Activated naive CD4-positive, alpha-beta T cell treated with anti-CD3 and anti-CD28 coated beads, Interleukin-2, amount 50 U/mL, for 72 hours (primary cell): ENCODE measurements around the gene ING3. TPM values are rescaled to one million over a fixed set of nuclear protein-coding genes. Genes with fewer than 3 reads are reported as not detected.

Experiments used
- ATAC-seq, 2 donors: fragments of 150-1000 bp; cut with Tn5 transposase; 2 replicates each; pipeline ENCODE4 v1.10.0; 2021; ENCODE audit warnings: mild to moderate bottlenecking in 2 of 2, moderate library complexity in 2 of 2
- DNase-seq, 2 donors: peaks; one replicate each; pipeline ENCODE4 v3.0.0; 2021 to 2022; ENCODE audit warnings: low spot score in 2 of 2
- H3K27ac Mint-ChIP-seq, 2 donors: one replicate each; pipeline ENCODE4 v1.8.0; 2022; ENCODE audit warnings: mild to moderate bottlenecking in 2 of 2, mixed read lengths in 2 of 2
- H3K36me3 Mint-ChIP-seq, 2 donors: one replicate each; pipeline ENCODE4 v1.8.0; 2022; ENCODE audit warnings: mixed read lengths in 2 of 2
- H3K9me3 Mint-ChIP-seq, 2 donors: one replicate each; pipeline ENCODE4 v1.8.0; 2022; ENCODE audit warnings: mixed read lengths in 2 of 2
- total RNA-seq, 2 donors: library from RNA; stranded (reverse); gene quantifications; one replicate each; pipeline ENCODE4 v1.2.3, GENCODE V29; 2022

Gene ING3
- total RNA-seq: 10 to 100 TPM; 22.2 to 29.7 TPM

- Mint-ChIP-seq H3K27ac (peak within 1 kb of the TSS; percentile 98), H3K36me3 (peaks cover 12 to 22% of the 10 kb centered on the region in 2 donors), H3K9me3 (no peaks in the 10 kb centered on the region)
- ATAC-seq: peak; percentile 93 to 94
- DNase-seq: peak; percentile 94 to 97
Observed at GRCh38 chr7:120950539-120951308, at the start of gene ING3. Gene ING3, plus strand, starts transcription at chr7:120950777. Its CDS starts 120 bp downstream, at chr7:120950897.

DNA sequence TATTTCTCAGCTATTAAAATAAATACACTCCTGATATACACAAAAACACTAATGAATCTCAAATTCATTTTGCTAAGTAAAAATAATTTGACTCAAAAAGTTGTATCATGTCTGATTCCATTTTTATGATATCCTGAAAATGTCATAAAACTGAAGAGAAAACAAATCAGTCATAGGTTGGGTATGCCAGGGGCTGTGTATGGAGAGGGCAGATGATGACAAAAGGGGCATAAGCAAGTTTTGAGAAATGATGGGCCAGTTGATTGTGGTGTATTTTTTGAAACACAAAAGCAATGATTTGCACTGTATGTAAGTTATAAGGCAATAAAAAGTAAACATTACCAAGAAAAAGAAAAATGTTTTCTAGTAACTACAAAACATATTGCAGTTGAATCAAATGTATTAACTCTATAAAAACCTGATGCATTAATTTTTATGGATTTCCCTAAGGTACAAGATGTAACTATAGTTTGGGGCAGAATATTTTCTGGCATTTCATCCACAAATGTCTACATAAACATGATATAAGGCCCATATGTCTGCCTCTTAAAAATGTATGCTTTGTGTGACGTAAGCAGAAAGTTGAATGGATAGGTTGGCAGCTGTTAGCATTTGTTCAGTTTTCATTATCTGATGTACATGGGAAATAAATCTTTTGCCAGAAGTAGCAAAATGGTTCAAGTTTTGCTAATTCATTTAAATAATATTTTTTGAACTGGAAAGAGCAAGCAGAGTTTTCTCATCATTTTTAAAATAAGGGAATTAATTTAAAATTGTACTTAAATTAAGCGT, 35.1 kb upstream of the ING3 start:
- H3K9me3 Mint-ChIP-seq: no peaks in the 10 kb centered on the region
- no peak for DNase-seq

GRCh38 chr7:120916121-120916520, 34.5 kb upstream of the ING3 start:
- H3K9me3 Mint-ChIP-seq: no peaks in the 10 kb centered on the region
- no peak for ATAC-seq
- no peak overlapping the region for H3K27ac Mint-ChIP-seq

More for the DNA sequence above, 35.1 kb upstream of the ING3 start:
- no peak overlapping the region for H3K27ac Mint-ChIP-seq
- no peak for ATAC-seq
- H3K36me3 Mint-ChIP-seq: no peaks in the 10 kb centered on the region

DNA sequence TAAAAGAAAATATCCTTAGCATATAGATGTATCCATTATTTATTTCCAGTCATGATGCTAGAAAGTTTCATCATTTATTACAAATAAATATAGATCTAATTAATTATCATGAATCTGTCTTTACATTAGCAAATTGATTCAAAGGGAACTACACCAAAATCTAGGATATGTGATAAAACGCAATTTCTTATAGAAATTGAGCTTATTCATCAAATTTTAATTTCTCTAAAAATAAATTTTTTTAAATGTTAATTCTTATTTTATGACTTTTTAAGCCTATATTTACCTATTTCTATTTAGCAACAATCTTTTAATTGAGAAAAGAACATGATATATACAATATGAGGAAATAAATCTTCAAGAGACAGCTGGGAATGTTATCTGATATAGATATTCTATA, 34.0 kb upstream of the ING3 start:
- Mint-ChIP-seq H3K9me3 (no peaks in the 10 kb centered on the region), H3K36me3 (no peaks in the 10 kb centered on the region), H3K27ac (no peak overlapping the region)
- ATAC-seq (no peak), DNase-seq (no peak)

More at GRCh38 chr7:120916121-120916520, 34.5 kb upstream of the ING3 start:
- DNase-seq: no peak
- no peaks in the 10 kb centered on the region for H3K36me3 Mint-ChIP-seq

DNA sequence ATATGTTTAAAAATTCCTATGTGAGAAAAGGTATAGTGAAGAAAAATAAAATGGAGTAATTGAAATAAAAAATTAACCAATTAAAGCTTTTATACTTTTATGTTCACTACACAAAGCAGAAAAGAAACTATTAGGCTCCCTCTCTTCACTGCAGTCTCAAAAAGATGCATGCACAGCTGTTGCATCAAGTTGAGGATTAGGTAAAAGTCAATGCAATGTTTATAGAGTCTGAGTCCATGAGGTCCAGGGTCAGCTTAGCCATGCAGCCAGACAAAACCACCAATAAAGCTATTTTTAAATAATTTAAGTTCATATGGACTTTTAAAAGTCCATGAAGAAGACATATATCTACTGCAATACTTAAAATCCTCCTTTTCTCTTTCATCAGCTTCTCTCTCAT, 31.1 kb upstream of the ING3 start:
- no peak overlapping the region for H3K27ac Mint-ChIP-seq
- ATAC-seq (no peak), DNase-seq (no peak)
- no peaks in the 10 kb centered on the region for H3K9me3 Mint-ChIP-seq
- no peaks in the 10 kb centered on the region for H3K36me3 Mint-ChIP-seq

DNA sequence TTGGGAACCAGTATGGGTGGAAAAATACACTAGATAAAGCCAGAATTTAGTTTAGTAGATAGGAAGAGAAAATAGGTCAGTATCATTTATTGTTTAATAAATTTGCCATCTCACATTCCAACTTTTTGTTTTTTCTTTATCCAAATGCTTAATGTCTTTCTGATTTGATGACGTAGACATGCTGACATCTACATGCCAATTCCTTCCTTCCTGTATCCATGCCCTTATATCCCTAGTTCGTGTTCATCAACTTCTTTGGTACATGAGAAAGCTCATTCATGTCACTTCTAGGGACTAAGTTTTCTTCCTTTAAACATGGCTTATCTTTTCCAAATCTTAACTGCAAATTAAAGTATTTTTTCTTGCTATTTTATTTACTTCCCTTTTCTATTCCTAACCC, 30.5 kb upstream of the ING3 start:
- ATAC-seq (no peak), DNase-seq (no peak)
- Mint-ChIP-seq H3K36me3 (no peaks in the 10 kb centered on the region), H3K27ac (no peak overlapping the region), H3K9me3 (no peaks in the 10 kb centered on the region)

DNA sequence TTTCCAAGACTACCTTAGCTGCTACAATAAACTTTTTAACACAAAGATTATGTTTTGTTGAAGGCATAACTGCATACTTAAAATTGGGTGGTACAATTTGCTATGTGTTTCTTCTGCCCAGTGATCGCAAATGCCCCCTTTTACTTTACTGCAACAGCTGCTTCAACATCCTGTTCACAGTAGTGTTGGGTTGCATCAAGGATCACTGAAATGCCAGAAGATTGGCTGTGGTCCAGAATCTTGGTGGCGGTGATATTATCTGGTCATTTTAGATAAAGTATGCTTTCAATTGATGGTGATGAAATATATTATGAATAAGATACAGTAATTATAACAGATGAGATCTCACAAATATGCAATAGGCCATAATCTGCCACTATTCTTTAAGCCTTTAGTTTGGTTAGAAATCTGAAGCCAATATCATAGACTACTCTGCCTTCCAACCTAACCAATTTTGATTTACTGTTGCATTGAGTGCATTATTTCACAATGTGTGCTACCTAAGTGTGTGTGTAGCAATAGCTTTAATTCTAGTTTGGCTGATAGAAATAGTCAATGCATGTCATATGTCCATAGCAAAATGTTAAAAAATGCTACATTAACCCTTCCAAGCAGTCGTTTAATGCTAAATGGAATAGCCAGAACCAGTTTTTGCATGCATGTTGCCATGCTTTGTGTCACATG, 29.8 kb upstream of the ING3 start:
- Mint-ChIP-seq H3K36me3 (no peaks in the 10 kb centered on the region), H3K9me3 (no peaks in the 10 kb centered on the region), H3K27ac (no peak overlapping the region)
- no peak for DNase-seq
- no peak for ATAC-seq

DNA sequence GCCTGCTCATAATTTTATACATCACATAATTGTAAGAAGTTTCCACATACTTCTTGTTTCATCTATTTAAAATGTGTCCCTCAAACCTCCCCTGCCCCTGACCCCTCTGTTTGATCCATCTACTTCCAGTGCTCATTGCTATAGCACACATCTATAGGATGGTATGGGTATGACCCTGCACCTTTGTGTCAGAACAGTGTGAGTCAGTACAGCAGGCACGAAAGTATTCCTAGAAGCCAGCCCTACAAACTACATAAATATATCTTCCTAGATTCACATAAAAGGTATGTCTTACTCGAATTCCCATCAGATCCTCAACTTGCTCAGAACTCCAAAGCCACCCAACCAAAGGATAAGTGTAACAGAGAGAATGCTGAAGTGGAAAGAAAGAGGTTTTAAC, 25.7 kb upstream of the ING3 start:
- no peak for ATAC-seq
- no peaks in the 10 kb centered on the region for H3K9me3 Mint-ChIP-seq
- no peak for DNase-seq
- H3K27ac Mint-ChIP-seq: no peak overlapping the region
- no peaks in the 10 kb centered on the region for H3K36me3 Mint-ChIP-seq

GRCh38 chr7:120925392-120925791, 25.2 kb upstream of the ING3 start:
- Mint-ChIP-seq H3K27ac (no peak overlapping the region), H3K36me3 (no peaks in the 10 kb centered on the region), H3K9me3 (no peaks in the 10 kb centered on the region)
- ATAC-seq: no peak
- DNase-seq: no peak

DNA sequence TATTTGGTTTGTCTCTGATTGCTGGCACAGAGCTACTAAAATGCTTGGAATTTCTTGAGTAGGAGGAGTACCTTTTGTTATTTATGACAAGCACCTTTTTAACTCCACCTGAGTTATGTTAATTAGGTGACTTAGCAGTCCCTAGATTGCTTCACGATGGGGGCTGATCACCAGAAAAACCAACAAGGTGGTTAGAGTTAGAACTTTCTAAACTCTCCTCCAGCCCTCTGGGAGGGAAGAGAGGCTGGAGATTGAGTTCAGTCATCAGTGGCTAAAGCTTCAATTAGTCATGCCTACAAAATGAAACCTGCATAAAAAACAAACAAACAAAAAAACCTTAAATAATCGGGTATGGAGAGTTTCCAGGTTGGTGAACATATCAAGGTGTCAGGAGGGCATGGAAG, 23.6 kb upstream of the ING3 start:
- Mint-ChIP-seq H3K36me3 (no peaks in the 10 kb centered on the region), H3K27ac (no peak overlapping the region), H3K9me3 (no peaks in the 10 kb centered on the region)
- DNase-seq (no peak), ATAC-seq (no peak)

- ATAC-seq (no peak), DNase-seq (no peak)
- Mint-ChIP-seq H3K27ac (no peak overlapping the region), H3K9me3 (no peaks in the 10 kb centered on the region), H3K36me3 (no peaks in the 10 kb centered on the region)
Observed at GRCh38 chr7:120927454-120928103, 23.0 kb upstream of the ING3 start.

- Mint-ChIP-seq H3K36me3 (no peaks in the 10 kb centered on the region), H3K9me3 (no peaks in the 10 kb centered on the region), H3K27ac (no peak overlapping the region)
- no peak for ATAC-seq
- DNase-seq: no peak
Observed at GRCh38 chr7:120931243-120931642, 19.3 kb upstream of the ING3 start.

- Mint-ChIP-seq H3K27ac (no peak overlapping the region), H3K9me3 (no peaks in the 10 kb centered on the region), H3K36me3 (no peaks in the 10 kb centered on the region)
- ATAC-seq: no peak
- DNase-seq: no peak
Observed at GRCh38 chr7:120933475-120933874, 17.1 kb upstream of the ING3 start.

GRCh38 chr7:120939345-120939744, 11.2 kb upstream of the ING3 start:
- ATAC-seq (no peak), DNase-seq (no peak)
- Mint-ChIP-seq H3K27ac (no peak overlapping the region), H3K36me3 (no peaks in the 10 kb centered on the region), H3K9me3 (no peaks in the 10 kb centered on the region)

DNA sequence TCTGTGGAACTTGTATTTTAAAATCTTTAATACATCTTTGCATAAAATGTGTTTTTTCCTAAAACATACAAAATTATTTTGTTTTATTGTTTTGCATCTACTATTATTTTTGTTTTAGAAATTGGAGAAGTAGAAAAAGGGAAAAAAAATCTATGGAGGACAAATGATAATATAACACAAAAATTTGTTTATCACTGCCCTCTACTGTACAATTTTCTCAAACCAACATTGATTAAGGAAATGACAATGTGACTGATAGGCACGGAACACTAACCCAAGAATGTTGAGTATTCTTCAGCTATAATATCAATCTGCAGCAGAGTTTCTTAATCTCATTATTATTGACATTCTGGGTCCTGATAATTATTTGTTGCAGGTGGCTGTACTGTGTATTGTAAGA, 9.5 kb upstream of the ING3 start:
- H3K9me3 Mint-ChIP-seq: no peaks in the 10 kb centered on the region
- ATAC-seq (peak in 1 of 2 donors; percentile 47), DNase-seq (no peak)
- H3K36me3 Mint-ChIP-seq: no peaks in the 10 kb centered on the region
- no peak overlapping the region for H3K27ac Mint-ChIP-seq

GRCh38 chr7:120941856-120942255, 8.7 kb upstream of the ING3 start:
- no peak overlapping the region for H3K27ac Mint-ChIP-seq
- H3K36me3 Mint-ChIP-seq: no peaks in the 10 kb centered on the region
- ATAC-seq: no peak
- no peaks in the 10 kb centered on the region for H3K9me3 Mint-ChIP-seq
- DNase-seq: no peak

GRCh38 chr7:120942861-120943260, 7.7 kb upstream of the ING3 start:
- Mint-ChIP-seq H3K9me3 (no peaks in the 10 kb centered on the region), H3K36me3 (no peaks in the 10 kb centered on the region), H3K27ac (no peak overlapping the region)
- no peak for ATAC-seq
- DNase-seq: no peak
